GM12875 (cell line): ENCODE measurements around the gene CYB5D1.

Experiments used
- H3K4me3 ChIP-seq: one replicate; pipeline ENCODE4 v1.5.1; 2011; ENCODE audit warnings: low read depth, low read length, control low read depth
- CTCF ChIP-seq: IDR thresholded peaks from 2 replicates; pipeline ENCODE4 v1.5.1; 2011; ENCODE audit warnings: low read depth, mild to moderate bottlenecking, control low read depth, inconsistent platforms, low read length, moderate library complexity, borderline replicate concordance; ENCODE audit not compliant: insufficient read depth

Gene CYB5D1

GRCh38 chr17:7818026-7818425, 39.8 kb upstream of the CYB5D1 start:
- no peak overlapping the region for H3K4me3 ChIP-seq
- no peak for TF ChIP-seq CTCF

GRCh38 chr17:7818746-7819645, 38.8 kb upstream of the CYB5D1 start:
- no peak for TF ChIP-seq CTCF
- no peak overlapping the region for H3K4me3 ChIP-seq

GRCh38 chr17:7820231-7820630, 37.6 kb upstream of the CYB5D1 start:
- TF ChIP-seq CTCF = no peak
- no peak overlapping the region for H3K4me3 ChIP-seq

GRCh38 chr17:7822126-7822525, 35.7 kb upstream of the CYB5D1 start:
- TF ChIP-seq CTCF = no peak

GRCh38 chr17:7823581-7824001, 34.2 kb upstream of the CYB5D1 start:
- H3K4me3 ChIP-seq = no peak overlapping the region
- no peak for TF ChIP-seq CTCF

More at GRCh38 chr17:7822126-7822525, 35.7 kb upstream of the CYB5D1 start:
- H3K4me3 ChIP-seq = no peak overlapping the region

- no peak for TF ChIP-seq CTCF
- H3K4me3 ChIP-seq = no peak overlapping the region
Observed at GRCh38 chr17:7824021-7824924, 33.5 kb upstream of the CYB5D1 start.
